HG02642 (cell line): ENCODE results near the gene FAM241B.

Source experiments
- ATAC-seq: cut with Tn5 transposase; IDR thresholded peaks from one replicate; pipeline ENCODE4 v1.9.1; 2021; ENCODE audit warnings: mild to moderate bottlenecking; ENCODE audit not compliant: unreplicated experiment, poor library complexity

Gene FAM241B

DNA sequence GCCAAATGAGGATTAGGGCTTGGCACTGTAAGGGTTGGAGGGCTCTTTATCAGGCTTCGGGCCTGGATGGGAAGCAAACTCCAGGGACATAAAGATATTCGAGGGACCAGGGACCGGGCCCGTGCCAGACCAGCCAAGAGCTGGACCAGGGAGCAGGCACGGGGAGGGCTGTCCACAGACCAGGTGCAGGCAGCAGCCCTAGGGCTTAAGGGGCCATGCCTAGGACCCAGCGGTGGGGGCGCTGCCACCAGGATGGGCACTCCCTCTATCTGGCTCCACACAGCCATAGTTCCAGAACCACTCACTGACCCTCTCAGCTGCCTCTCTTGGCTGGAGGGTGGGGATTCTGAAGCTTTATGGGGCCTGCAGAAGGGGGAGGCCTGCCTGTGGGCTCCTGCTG is 32.9 kb downstream of the FAM241B start:
- no peak for ATAC-seq

DNA sequence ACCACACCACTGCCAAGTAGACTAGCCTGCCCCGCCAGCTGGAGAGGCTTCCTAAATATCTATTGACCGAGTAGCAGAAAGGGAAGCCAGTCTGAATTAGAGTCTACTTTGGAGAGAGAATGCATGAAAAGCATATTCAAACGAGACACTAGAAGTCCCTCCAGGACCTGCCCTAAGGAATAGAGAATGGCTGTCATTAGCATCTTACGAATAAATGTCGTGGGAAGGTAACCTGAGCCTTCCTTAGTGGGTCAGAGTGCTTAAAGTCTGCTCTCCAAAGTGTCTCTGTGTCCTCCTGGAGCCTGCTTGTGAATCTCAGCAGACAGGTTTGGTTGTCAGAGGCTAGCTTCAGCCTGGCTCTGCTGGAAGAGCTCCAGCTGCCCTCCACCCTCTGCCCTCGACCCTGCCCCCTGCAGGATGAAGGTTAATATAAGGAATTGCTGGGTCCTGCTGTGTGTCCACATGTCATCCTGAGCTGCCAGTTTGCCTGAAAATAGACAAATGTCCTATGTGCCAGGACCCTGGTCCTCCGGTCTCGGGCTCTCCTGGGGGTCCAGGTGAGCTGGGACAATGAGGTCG is 33.4 kb downstream of the FAM241B start:
- ATAC-seq = no peak

DNA sequence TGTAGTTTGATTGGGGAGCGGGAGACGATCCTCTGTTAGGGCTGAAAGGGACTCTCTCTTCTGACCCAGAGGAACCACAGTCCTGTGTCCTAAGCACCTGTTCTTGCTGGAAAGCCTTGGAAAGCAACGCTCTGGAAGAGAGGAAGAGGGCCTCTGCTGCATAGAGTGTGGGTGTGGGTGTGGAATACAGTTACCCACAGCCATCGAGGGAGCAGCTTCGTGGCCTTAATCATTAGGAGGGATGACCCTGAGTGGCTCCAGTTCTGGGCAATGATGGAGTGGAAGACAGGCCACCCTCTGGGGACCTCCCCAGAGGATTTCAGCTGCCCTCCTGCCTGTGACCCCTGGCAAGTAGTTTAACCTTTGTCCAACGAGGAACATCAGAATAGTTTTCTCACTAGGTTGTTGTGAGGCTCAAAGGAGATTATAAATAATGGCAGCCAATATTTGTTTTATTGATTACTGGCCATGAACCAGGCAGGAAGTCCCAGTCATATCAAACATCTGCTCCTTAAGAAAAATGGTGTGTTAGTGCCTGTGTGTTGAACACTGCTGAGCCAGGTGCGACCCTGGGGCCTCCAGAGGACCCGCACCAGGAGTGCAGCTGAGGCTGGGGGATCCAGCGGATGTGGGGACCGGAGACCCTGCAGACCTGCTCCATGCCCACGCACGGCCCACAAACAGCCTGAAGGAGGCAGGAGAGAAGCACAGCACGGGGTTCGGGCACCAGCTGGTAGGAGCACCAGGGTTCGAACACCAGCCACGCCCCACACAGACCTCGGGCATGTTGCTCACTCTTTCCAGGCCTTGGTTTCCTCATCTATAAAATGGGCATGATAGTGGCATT is 35.6 kb downstream of the FAM241B start:
- ATAC-seq = no peak

DNA sequence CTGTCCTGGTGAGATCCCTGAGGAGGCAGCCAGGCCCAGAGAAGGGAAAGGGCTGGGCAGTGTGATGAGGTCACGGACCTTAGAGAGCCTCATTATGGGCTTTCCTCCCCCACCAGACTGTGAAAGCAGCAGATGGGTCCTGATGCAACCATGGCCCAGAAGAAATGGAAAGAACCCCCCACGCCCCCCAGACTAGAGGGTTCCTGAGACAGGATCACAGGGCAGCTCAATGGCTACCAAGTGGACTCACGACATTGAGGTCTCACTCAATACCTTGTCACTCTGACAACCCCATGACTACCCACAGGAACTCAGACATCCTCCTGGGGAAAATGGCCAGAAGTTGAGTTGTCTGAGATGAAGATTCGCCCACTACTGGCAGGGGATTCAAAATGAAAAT is 36.7 kb downstream of the FAM241B start:
- no peak for ATAC-seq

DNA sequence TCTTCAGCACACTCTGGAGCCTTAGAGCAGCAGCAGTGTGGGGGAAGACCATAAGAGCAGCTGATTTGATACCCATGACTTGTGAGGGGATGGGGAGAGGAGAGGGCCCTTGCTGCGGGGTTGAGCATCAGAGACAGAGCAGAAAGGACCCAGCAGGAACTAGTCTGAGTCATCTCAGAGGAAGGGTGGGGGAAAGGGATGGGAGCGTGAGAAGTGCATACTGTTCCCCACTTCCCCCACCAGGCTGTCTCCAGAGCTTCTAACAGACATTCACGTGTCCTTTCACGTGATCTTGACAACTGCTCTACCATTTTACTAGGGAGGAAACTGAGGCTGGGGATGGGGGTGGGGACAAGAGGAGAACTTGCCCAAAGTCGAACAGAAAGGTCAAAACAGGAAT is 38.7 kb downstream of the FAM241B start:
- ATAC-seq = no peak

DNA sequence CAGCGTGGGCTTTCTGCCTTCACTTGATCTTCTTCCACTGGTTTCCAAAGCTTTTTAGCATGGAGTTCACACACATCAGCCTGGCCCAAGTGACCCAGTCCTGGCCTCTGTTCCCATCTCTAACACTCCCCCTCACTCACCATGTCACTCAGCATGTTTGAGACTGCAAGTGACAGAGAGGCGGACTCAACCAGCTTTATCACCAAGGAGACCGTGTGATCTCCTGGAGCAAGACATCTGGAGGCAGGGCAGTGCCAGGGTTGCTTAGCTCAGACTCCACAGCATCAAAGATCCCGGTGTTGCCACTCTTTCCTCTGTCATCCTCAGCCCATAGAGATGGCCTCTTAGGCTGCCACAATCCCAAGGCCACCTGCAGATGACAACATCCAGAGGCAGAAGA is 39.4 kb downstream of the FAM241B start:
- no peak for ATAC-seq

- no peak for ATAC-seq
Observed at GRCh38 chr10:69673521-69673920, 43.5 kb downstream of the FAM241B start.

DNA sequence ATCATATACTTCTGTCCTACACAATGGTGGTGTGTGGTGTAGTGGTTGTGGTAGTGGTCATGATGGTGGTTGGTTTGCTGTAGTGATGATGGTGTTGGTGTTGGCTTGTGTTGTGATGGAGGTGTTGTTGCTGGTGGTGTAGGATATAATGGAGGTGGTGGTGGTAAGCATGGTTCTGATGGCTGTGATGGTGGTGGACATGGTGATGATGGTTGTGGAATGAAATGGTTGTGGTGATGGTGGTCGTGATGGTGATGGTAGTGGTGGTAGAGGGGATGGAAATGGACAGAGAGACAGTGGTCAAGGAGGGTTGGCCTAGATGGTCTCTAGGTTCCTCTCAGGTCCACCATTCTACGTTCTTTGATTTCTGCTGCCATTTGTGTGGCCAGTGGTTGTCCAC is 44.7 kb downstream of the FAM241B start:
- ATAC-seq = no peak

- ATAC-seq = no peak
Observed at GRCh38 chr10:69676301-69676700, 46.3 kb downstream of the FAM241B start.

DNA sequence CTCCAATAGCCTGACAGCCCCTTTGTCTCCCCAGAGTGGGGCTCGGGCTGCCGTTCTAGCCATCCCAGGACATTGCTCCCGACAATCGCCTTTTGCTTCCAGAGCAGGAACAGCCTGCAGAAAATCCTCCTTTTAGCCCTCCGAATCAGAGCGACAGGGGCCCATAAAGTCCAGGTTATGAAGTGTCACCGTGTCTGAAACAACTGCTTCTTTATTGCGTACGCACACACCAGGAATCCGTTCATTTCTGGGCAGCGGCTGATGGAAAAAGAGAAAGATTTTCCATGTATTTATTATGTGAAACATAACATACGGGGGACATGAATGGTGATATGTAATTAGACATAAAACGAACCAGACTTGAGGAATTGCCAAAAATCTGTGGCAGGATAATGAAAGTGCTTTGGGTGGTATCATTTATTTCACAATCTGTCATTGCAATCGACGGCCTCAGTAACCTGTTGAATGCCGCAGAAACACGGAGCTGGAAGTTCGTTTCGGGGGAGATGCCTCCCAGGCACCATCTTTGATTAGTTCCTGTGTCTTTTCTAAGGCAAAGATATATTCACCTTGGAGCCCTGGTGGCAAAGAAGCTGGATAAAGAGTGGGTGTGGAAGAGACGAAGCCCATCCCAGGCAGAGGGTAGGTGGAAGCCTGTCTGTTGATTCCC is 48.1 kb downstream of the FAM241B start:
- no peak for ATAC-seq

- no peak for ATAC-seq
Observed at GRCh38 chr10:69679736-69680135, 49.7 kb downstream of the FAM241B start.

DNA sequence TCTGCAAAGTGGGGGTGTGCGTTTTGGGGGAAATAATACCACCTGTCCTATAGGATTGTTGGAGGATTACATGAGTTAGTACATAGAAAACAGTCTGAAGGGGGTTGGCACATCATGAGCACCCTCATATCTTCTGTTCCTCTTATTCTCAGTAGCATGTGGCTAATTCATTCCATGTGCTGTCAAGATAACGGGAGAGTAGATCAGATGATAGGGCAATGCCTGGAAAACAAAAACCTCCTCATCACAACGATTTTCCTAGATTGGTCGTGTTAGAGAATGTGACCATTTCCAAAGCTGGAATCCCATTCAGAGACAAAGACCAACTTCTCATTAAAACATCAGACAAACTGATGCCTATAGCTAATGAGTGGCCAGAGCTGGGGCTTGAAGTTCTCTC is 50.6 kb downstream of the FAM241B start:
- ATAC-seq = no peak

GRCh38 chr10:69681436-69681835 is 51.4 kb downstream of the FAM241B start:
- ATAC-seq = no peak

- ATAC-seq = no peak
Observed at GRCh38 chr10:69682955-69683474, 53.0 kb downstream of the FAM241B start.
